HepG2 (cell line): ENCODE measurements around the gene GPT2. TPM values are rescaled to one million over a fixed set of nuclear protein-coding genes. Genes with fewer than 3 reads are reported as not detected.

Source experiments
- RERE ChIP-seq: IDR thresholded peaks from 2 replicates; pipeline ENCODE4 v1.6.1; 2016; ENCODE audit warnings: low read depth, missing genetic modification reagents, missing compliant biosample characterization
- ZNF407 ChIP-seq: sonication (generic); formaldehyde crosslinking; IDR thresholded peaks from one replicate; pipeline ENCODE4 v1.5.1; 2020; ENCODE audit warnings: mild to moderate bottlenecking, missing genetic modification reagents; ENCODE audit errors: not compliant biosample characterization
- ZNF770 ChIP-seq: sonication (generic); formaldehyde crosslinking; IDR thresholded peaks from 2 replicates; pipeline ENCODE4 v1.5.0; 2020; ENCODE audit warnings: mild to moderate bottlenecking, missing genetic modification reagents
- polyA plus RNA-seq, 8 experiments: library from polyadenylated mRNA; depleted of rRNA in 3 of 8; stranded (reverse) in 7 of 8; unstranded in 1 of 8; fragments of >200 nt; fragmentation: Illumina TruSeq in 4 of 8; extraction: Trizol in 4 of 8; gene quantifications; 2 replicates each; pipeline versions ENCODE4 v1.2.1 to v1.2.3, GENCODE V29; 2011 to 2016; ENCODE audit warnings: low read depth in 4 of 8, missing spikeins in 1 of 8, mixed read lengths in 1 of 8; ENCODE audit not compliant: insufficient read depth in 1 of 8
- total RNA-seq, 5 experiments: library from RNA; depleted of rRNA; stranded (reverse); fragments of >200 nt; fragmentation: Illumina TruSeq; extraction: Trizol; gene quantifications; 2 replicates each; pipeline ENCODE4 v1.2.3, GENCODE V29; 2016; ENCODE audit warnings: low read depth in 1 of 5

GPT2 gene
- total and polyA plus RNA-seq, 2 of the 13 experiments (the other 11 are each of a cell fraction or from before 2014, with no cell fraction given): 138 to 267 TPM

GRCh38 chr16:46918905-46919792 is 35.0 kb downstream of the GPT2 start (continued):
- TF ChIP-seq ZNF407: no peak
- peak; percentile 71; the same call in 1 of the 2 replicates for TF ChIP-seq ZNF770 (CRISPR knock-in tag)
- peak; percentile 87 for TF ChIP-seq RERE (CRISPR knock-in tag)
